HG03354 (cell line): ENCODE data around the gene DNAJC5.
"Not testable (repeated sequence)": the region's sequence is repeated elsewhere in the genome, so short reads cannot be mapped to it uniquely, and the experiment has no call there.

Source experiments
- ATAC-seq: cut with Tn5 transposase; IDR thresholded peaks from one replicate; pipeline ENCODE4 v1.9.1; 2021; ENCODE audit warnings: mild to moderate bottlenecking; ENCODE audit not compliant: unreplicated experiment, poor library complexity, severe bottlenecking

The DNAJC5 gene

GRCh38 chr20:63961664-63962425, 66.9 kb downstream of the DNAJC5 start:
- no peak for ATAC-seq

GRCh38 chr20:63962426-63963347, 67.8 kb downstream of the DNAJC5 start:
- no peak for ATAC-seq

- ATAC-seq, result no peak
Measured at GRCh38 chr20:63963348-63963741, 68.4 kb downstream of the DNAJC5 start.

GRCh38 chr20:63963784-63964301, 68.9 kb downstream of the DNAJC5 start:
- ATAC-seq, result no peak

- ATAC-seq, result no peak
Measured at GRCh38 chr20:63964412-63964811, 69.5 kb downstream of the DNAJC5 start.

- no peak for ATAC-seq
Measured at GRCh38 chr20:63966172-63966943, 71.4 kb downstream of the DNAJC5 start.

- ATAC-seq, result no peak
Measured at GRCh38 chr20:63966944-63967322, 72.0 kb downstream of the DNAJC5 start.

- no peak for ATAC-seq
Measured at GRCh38 chr20:63967330-63968135, 72.6 kb downstream of the DNAJC5 start.

GRCh38 chr20:63968136-63968927, 73.4 kb downstream of the DNAJC5 start:
- no peak for ATAC-seq

GRCh38 chr20:63968928-63969760, 74.2 kb downstream of the DNAJC5 start:
- no peak for ATAC-seq

- no peak for ATAC-seq
Measured at GRCh38 chr20:63969838-63970713, 75.2 kb downstream of the DNAJC5 start, which contains the start of gene ZNF512B. Gene ZNF512B, minus strand, starts transcription at chr20:63969930. Its CDS starts 1,980 bp downstream, at chr20:63967950.

- no peak for ATAC-seq
Measured at GRCh38 chr20:63970714-63971431, 75.9 kb downstream of the DNAJC5 start.

- not testable (repeated sequence) for ATAC-seq
Measured at GRCh38 chr20:63971960-63972311, 77.0 kb downstream of the DNAJC5 start.

- ATAC-seq, result no peak
Measured at GRCh38 chr20:63972312-63973159, 77.6 kb downstream of the DNAJC5 start.

GRCh38 chr20:63973160-63973479, 78.2 kb downstream of the DNAJC5 start:
- no peak for ATAC-seq
